HG03039 (cell line): Measurements from ENCODE around the gene TFPI.
"Not testable (repeated sequence)": the region's sequence is repeated elsewhere in the genome, so short reads cannot be mapped to it uniquely, and the experiment has no call there.

Source experiments
- ATAC-seq: cut with Tn5 transposase; IDR thresholded peaks from one replicate; pipeline ENCODE4 v1.9.1; 2021; ENCODE audit warnings: mild to moderate bottlenecking, moderate library complexity; ENCODE audit not compliant: unreplicated experiment

The TFPI gene

DNA sequence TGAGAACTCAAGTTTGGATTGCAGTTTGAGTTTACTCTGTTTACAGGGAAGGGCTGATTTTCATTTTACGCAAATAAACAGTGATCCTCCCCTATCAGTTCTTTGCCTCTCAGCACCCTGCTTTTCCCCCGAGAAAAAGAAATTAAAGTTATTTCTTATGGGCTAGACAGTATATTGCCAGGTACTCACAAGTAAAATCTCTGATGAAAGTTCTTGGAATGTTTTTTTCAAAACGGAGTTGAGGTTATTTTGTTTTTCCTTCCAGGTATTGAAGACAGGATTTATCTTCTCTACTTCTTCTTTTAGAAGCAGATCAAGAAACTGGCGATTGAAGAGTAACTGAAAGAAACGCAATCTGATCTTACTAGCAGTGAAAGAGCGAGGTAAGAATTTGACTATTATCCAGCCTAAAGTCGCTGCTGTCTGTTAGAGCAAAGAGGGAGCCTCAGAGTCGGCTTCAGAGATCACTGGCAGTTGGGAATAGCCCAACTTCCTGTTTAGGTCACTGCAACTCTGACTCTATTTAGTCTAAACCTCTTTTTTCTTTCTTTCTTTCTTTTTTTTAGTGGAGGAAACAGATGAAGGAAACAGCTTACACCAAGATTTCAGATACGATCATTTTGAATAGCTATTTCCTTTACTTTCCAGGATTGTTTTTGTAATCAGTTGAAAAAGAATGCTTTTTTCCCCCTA lies at the start of gene TFPI:
TSS of gene TFPI (minus strand) at position 425 of the 693 bp plus-strand sequence. CDS start 50,667 bp downstream, outside the sequence.
- no peak for ATAC-seq

DNA sequence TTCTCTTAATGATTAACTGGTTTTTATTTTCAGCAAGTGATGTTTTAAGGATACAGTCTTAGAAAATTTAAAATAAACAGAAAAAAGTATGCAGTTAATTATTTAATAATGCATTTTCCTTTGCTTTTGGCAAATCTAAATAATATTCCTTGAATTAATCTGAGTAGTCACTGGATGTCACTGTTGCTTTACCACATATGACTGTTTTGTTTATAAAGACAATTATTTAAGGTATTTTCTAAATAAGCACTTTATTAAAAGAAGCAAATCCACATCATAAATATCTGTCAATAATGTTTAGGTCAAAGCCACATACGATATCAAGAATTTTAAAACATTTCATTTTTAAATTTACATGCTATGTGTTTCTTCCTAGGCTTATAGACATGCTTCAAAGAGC lies 40.6 kb upstream of the TFPI start:
- ATAC-seq: no peak

DNA sequence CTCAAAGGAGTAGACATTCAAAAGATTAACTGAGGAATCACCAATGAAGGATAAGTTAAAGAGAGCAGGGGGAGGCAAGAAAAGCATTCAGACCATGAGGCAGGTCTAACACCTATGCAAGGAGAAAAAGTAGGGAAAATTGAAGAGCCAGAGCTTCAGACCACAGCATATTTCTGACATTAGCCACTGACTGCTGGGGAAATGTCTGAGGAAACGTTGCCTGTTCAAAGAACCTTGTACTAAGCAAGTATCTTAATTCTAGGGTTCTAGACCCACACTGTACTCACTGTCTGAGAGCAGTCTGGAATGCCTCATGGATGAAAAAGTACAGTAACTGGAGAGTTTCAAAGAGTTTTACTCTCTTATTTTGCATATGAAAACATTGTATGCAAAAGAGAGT lies 39.5 kb upstream of the TFPI start:
- ATAC-seq: no peak

DNA sequence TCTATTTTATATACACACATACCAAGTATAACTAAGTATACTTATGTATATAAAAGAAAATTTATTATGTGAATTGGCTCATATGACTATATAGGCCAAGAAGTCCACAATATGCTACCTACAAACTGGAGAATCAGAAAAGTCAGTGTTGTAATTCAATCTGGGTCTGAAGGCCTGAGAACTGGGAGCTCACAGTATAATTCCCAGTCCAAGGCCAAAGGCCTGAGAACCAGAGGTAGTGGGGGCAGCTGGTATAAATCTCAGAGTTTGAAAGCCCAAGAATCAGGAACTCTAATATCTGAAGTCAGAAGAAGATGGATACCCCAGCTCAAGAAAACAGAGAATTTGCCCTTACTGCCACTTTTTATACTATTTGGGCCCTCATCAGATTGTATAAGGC lies 38.9 kb upstream of the TFPI start:
- ATAC-seq: no peak

DNA sequence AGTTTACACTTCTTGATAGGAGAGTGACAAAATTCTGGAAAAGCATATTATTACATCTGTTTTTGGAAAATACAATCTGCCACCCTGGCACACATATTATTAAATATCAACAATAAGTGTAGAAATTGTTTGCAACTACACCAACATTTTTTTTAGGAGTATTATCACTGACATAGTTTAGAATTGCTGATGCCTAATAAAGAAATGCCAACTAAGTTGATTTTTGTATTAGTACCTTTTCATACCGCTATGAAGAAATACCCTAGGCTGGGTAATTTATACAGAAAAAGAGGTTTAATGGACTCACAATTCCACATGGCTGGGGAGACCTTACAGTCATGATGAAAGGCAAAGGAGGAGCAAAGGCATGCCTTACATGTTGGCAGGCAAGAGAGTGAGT lies 35.9 kb upstream of the TFPI start:
- ATAC-seq: no peak

DNA sequence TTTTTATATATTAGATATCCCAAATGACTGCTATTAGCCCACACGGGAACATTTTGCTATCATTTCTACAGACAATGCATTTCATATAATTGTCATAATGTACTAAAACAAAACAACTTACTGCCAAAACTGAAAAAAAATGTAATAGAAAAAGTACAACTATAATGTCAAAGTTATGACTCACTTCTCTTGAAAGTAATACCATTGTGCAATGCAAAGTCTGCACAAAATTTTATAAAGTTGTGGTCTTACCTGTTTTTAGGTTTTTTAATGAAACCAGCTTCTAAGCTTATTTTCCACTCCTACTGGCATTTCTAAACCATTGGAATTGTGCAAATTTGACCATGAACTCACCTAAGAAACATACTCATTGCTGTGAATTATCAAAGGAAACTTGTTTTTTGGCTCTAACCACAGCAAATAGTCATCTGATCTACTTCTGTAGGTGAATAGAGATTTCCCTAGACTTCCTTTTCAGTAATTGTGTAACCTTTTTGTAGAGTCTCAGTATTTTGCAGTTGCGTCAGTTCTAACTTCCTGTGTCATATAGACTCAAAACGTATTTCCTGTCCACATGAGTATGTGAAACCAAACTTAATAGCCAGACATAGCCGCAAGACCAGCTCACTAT lies 31.9 kb upstream of the TFPI start:
- ATAC-seq: no peak

DNA sequence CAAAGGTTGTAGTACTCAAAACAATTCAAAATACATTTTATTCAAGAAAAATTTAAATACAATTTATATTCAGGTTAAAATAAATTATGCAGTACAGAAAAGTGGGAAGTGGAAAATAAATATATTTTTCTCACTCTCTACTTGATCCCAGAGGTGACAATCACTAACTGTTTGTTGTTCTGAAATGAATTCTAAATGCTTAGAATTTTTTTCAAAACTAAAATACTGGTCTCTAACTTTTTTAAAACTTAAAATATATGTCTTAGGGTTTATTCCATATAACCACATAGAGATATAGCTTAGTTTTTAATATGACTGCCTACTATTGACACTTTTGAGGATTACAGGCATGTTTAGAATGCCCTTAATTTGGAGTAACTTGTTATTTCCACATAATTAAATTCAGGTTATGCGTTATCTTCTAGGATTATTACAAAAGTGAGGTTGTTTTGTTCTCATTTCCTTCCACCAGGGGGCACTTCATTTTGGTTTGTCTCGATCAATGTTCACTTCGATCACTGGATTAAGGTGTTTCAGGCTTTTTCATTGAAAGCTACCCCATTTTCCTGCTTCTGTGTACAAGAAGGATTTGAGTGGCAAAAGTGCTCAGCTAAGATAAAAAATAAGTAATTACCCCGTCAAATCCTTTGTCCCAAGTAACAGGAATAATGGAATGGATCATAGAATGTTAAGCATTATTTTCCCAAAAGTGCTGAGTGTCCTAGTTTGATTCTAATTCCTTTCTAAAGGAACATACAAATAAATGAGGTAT lies 27.1 kb upstream of the TFPI start:
- no peak for ATAC-seq

DNA sequence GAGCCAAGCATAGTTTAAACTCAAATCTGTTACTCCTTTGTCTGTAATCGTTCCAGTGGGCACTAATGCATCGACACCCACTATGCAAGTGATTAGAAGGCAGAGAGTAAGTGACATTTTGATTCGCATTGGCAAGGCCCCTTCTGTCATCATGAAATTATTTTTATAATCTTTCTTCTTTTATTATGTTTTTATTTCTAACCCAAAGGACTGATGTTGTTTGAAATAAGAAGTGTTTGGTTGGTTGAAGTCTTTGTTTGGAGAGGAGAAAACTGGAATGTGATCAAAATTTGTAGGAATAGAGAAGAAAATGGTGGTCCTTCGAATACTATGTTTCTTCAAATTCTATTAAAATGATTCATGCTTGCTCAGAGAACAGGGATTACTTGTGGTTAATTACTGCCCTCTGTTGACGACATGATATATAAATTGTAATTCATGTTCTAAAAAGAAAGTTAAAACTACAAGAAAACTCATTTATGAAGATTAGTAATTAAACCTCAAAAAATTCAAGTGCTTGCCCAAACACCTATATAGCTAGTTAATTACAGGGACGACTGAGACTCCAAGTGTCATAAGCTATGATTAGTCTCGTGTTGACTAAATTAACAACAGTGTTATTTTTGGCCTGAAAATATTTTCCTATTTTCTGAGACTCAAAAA lies 26.4 kb upstream of the TFPI start:
- ATAC-seq: no peak

DNA sequence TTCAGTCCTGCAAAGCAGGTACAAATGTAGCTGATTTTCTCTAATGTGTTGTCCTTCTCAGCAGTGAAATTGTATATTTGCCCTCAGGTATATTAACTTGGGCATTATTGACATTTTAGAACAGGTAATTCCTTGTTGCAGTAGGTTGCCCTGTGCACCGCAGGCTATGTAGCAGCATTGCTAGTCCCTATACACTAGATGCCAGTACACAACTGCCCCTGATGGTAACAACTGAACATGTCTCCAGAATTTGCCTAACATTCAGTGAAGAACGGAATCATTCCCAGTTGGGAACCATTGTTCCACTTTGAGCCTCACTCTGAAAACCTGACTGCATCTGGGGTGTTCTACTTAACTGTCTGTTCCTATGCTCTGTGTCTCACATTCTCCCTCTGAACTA lies 23.1 kb upstream of the TFPI start:
- no peak for ATAC-seq

DNA sequence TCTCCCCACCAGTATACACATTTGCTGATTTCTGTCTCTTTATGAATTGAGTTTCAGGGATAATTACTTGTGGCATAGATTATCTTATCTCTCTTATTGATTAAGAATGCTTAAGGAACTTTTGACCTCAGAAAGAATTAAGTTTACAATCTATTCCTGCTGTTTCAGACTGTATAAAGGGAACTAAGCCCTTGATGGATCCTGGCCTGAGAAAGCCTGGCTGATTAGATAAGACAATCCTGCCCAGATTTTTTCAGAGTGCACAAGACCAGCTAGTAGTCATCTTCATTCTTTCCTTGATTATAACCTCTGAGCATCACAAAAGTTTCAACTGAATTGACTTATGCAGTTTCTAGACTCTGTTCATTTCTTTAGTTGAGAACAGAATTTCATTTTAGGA lies 22.7 kb upstream of the TFPI start:
- no peak for ATAC-seq

DNA sequence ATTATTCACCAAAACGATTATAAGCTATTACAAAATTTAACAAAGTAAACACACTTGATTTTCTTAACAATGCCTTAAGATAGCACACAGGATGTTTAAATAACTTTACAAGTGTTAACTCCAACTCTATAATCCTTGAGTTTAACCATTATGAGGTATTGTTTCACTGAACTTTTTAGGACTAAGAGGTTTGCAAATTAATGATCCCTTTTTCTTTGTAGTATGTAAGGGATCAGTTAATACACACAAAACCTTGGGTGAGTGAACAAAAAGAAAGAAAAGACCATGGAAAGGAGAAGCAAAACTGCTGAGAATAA lies 21.5 kb upstream of the TFPI start:
- no peak for ATAC-seq

DNA sequence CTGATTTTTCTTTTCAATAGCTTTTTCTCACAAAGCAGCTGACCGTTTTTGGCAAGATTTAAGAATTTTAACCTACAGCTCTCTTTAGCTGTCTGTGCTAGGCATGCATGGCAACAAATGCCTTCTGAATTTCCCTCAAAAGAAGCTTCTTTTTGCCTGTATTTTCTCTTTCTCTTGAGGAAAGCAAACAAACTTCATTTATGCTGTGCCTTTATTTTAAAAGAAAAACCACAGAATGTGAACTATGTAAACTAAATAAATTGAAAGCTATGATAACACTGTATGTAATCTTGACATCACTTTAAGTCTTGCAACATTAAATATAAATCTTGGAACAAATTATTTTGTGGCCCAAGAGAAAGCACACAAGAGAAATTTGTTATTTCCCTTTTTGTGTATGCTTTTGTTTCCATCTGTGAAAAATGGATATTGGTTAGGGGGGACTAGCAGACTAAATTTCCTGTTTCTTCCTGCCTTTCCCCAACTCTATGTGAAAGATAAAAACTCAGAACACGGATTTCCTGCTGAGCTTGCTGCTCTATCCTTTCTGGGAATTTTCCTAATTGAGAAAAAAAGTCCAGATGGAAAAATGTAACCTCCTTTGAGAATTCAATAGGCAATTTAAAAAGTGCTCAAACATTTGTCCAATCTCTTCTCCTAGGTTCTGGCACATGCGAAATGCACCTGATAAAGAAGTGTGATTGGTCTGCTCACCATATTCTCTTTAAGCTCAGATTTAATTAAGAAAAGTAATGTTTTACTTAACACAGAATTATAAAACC lies 20.9 kb upstream of the TFPI start:
- ATAC-seq: no peak

DNA sequence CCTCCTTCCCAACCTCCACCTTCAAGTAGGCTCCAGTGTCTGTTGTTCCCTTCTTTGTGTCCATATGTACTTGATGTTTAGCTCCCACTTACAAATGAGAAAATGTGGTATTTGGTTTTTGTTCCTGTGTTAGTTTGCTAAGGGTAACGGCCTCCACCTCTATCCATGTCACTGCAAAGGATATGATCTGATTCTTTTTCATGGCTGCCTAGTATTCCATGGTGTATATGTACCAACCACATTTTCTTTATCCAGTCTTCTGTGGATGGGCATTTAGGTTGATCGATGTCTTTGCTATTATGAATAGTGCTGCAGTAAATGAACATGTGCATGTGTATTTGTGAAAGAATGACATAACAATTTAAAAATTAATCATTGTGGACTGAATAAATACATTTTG lies 19.5 kb upstream of the TFPI start:
- no peak for ATAC-seq

DNA sequence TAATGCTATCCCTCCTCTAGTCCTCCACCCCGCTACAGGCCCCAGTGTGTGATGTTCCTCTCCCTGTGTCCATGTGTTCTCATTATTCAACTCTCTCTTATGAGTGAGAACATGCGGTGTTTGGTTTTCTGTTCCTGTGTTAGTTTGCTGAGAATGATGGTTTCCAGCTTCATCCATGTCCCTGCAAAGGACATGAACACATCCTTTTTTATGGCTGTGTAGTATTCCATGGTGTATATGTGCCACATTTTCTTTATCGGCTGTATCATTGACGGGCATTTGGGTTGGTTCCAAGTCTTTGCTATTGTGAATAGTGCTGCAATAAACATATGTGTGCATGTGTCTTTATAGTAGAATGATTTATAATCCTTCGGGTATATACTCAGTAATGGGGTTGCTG lies 17.8 kb upstream of the TFPI start:
- ATAC-seq: not testable (repeated sequence)

DNA sequence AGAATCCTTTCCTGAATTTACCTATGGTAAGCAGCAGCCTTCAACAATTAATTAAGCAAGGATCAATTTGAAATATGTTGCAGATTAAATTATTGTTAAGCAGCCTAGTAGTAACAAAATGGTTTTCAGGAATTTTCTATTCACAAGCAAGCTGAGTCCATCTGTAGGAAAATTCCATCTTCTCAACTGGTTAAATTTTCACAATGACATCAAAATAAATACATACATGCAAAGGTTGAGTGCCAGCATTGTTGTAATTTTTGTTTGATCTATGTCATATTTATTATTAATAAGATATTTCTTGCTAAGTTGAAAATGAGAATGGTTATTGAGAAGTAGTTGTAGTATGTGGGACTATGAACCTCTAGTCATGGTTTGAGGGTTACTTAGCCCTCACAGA lies 15.3 kb upstream of the TFPI start:
- ATAC-seq: no peak

DNA sequence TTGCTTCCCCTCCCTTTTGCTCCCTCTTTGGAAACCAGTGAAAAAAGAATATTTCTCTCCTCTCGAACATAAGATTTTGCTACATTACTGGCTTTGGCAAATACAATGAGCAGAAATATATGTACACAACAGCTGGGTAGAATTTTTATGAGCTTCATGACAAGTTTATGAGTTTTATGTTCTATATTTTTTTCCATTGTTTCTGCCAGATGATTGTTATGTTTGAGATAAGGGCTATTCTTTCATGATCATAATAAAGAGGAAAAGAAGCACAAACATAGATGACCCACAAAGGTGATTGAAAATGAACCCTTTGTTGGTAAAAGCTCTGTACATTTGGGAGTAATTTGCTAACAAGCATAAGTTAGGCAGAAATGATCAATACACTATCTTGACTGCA lies 14.8 kb upstream of the TFPI start:
- no peak for ATAC-seq

DNA sequence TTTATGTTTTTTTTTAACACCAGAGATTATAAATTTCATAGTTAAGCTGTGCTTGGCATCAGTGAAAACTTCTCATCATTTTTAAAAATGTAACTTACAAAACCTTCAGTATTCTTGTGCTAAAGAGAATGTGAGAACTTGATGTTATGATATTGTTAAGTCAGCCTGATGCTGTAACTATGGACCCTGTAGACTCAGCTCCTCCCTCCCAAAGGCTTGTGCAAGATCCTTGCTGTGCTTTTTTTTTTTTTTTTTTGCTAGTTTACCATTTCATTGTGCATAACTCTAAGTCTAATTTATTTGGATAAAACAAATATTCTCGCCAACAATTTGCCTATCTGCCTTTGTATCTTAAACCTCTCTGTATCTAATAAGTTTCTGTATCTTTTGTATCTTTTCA lies 12.9 kb upstream of the TFPI start:
- ATAC-seq: no peak

DNA sequence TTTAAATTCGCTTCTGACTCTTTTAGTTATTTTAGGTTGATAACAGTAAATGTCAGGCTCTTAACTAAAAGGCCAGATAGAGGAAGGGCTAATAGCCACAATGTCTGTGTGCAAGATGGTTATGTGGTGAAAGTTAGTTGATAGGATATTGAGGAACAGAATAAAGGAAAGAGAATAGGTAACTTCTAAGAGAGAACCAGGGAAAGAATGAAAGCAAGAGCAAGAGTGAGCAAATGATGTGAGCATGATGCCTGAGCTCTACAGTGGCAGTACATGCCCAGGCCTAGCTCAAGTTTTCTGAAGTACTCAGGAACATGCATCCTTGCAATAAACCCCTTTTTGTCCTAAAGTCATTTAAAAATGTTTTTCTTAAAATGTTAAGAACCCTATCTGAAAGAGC lies 12.5 kb upstream of the TFPI start:
- ATAC-seq: no peak

DNA sequence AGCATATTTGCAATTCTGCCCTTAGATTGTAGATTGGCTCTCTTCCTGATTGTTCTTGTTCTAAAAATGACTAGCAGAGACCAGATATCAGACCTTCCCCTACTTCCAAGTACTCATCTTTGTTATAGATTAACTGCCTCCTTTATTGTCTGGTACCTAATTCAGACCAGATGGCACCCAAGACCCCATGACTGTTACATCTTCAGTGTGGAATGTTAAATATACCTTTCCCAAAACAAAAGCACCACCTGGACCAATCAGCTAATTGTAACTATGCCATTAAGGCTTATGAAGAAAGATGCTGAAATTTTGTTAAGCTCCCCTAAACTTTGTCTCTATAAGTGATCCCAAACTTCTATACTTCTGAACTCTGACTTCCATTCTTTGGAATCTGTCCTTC lies 12.0 kb upstream of the TFPI start:
- no peak for ATAC-seq

DNA sequence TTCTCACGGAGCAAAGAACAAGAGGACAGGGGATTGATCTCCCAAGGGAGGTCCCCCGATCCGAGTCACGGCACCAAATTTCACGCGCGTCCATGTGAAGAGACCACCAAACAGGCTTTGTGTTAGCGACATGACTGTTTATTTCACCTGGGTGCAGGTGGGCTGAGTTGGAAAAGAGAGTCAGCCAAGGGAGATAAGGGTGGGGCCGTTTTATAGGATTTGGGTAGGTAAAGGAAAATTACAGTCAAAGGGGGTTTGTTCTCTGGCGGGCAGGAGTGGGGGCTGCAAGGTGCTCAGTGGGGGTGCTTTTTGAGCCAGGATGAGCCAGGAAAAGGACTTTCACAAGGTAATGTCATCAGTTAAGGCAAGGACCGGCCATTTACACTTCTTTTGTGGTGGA lies 11.4 kb upstream of the TFPI start:
- ATAC-seq: not testable (repeated sequence)

DNA sequence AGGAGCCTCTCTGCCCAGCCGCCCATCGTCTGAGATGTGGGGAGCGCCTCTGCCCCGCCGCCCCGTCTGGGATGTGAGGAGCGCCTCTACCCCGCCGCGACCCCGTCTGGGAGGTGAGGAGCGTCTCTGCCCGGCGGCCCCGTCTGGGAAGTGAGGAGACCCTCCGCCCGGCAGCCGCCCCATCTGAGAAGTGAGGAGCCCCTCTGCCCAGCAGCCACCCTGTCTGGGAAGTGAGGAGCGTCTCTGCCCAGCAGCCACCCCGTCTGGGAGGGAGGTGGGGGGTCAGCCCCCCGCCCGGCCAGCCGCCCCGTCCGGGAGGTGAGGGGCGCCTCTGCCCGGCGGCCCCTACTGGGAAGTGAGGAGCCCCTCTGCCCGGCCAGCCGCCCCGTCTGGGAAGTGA lies 2.3 kb upstream of the TFPI start:
- ATAC-seq: not testable (repeated sequence)
